Gastroesophageal sphincter (tissue), 3 donors: ENCODE measurements around the gene ZSWIM6.

ENCODE experiments used
- POLR2A ChIP-seq, 2 donors: fragments of 450-650 bp; IDR thresholded peaks; one replicate each; pipeline ENCODE4 v1.6.1; 2017; ENCODE audit warnings: antibody characterized with exemption in 2 of 2, mild to moderate bottlenecking in 2 of 2, moderate library complexity in 1 of 2
- TF ChIP-seq, protein P1 (sequence below), 4 experiments: fragments of 200-600 bp in 2 of 4; fragments of 450-650 bp in 2 of 4; sonication (generic) in 1 of 4; IDR thresholded peaks; one replicate each; pipeline ENCODE4 v1.5.1; 2017 to 2019; ENCODE audit warnings: antibody characterized with exemption in 4 of 4, mild to moderate bottlenecking in 2 of 4, moderate library complexity in 2 of 4

DNA sequence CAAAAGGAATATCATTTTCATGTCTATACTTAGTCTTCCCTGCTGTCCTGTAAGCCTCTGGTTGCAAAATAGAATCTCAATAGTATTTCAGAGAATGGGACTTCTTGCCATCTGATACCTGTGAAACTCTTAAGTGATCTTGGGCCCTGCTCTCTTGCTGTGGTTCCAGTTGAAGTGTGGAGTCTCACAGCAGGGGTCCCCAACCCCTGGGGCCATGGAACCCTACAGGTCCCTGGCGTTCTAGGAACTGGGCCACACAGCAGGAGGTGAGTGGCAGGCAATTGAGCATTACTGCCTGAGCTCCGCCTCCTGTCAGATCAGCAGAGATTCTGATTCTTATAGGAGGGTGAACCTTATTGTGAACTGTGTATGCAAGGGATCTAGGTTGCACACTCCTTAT is 65.9 kb downstream of the ZSWIM6 start:
- TF ChIP-seq POLR2A (IDR thresholded peaks at IDR 0.05), result no peak
- TF ChIP-seq, protein P1, sequence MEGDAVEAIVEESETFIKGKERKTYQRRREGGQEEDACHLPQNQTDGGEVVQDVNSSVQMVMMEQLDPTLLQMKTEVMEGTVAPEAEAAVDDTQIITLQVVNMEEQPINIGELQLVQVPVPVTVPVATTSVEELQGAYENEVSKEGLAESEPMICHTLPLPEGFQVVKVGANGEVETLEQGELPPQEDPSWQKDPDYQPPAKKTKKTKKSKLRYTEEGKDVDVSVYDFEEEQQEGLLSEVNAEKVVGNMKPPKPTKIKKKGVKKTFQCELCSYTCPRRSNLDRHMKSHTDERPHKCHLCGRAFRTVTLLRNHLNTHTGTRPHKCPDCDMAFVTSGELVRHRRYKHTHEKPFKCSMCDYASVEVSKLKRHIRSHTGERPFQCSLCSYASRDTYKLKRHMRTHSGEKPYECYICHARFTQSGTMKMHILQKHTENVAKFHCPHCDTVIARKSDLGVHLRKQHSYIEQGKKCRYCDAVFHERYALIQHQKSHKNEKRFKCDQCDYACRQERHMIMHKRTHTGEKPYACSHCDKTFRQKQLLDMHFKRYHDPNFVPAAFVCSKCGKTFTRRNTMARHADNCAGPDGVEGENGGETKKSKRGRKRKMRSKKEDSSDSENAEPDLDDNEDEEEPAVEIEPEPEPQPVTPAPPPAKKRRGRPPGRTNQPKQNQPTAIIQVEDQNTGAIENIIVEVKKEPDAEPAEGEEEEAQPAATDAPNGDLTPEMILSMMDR (IDR thresholded peaks at IDR 0.05), result no peak
